NCI-H146 treated with DMSO at 0.1 percent for 48 hours (cell line): Measurements from ENCODE around the gene PROSER3.
A peak's percentile ranks its signal among the peaks of the same experiment; 100 is the strongest.
"Not testable (repeated sequence)": the region's sequence is repeated elsewhere in the genome, so short reads cannot be mapped to it uniquely, and the experiment has no call there.

Experiments
- DNase-seq: peaks from one replicate; lab custom pipeline; 2025; ENCODE audit not compliant: unreplicated experiment; lab: John Stamatoyannopoulos, UW

PROSER3 gene

GRCh38 chr19:35789978-35790944 is 32.3 kb downstream of the PROSER3 start:
- no peak for DNase-seq

GRCh38 chr19:35790981-35791813 is 33.2 kb downstream of the PROSER3 start:
- peak; percentile 21 for DNase-seq

- DNase-seq = no peak
Observed at GRCh38 chr19:35791814-35792279, 33.9 kb downstream of the PROSER3 start.

- DNase-seq = no peak
Observed at GRCh38 chr19:35792312-35792711, 34.3 kb downstream of the PROSER3 start.

GRCh38 chr19:35792888-35793287 is 34.9 kb downstream of the PROSER3 start:
- no peak for DNase-seq

GRCh38 chr19:35793381-35794165 is 35.6 kb downstream of the PROSER3 start:
- no peak for DNase-seq

- not testable (repeated sequence) for DNase-seq
Observed at GRCh38 chr19:35795564-35795963, 37.6 kb downstream of the PROSER3 start.

GRCh38 chr19:35796645-35797542 is 38.9 kb downstream of the PROSER3 start:
- DNase-seq = no peak

- DNase-seq = no peak
Observed at GRCh38 chr19:35797663-35798062, 39.7 kb downstream of the PROSER3 start.

- DNase-seq = no peak
Observed at GRCh38 chr19:35801828-35802227, 43.9 kb downstream of the PROSER3 start.

GRCh38 chr19:35805526-35806102 is 47.6 kb downstream of the PROSER3 start:
- peak; percentile 9 for DNase-seq

- DNase-seq = no peak
Observed at GRCh38 chr19:35806597-35806996, 48.6 kb downstream of the PROSER3 start.

GRCh38 chr19:35807633-35808032 is 49.7 kb downstream of the PROSER3 start:
- DNase-seq = no peak

GRCh38 chr19:35811317-35812219 is 53.6 kb downstream of the PROSER3 start:
- DNase-seq = no peak

- no peak for DNase-seq
Observed at GRCh38 chr19:35812220-35813042, 54.5 kb downstream of the PROSER3 start, which contains the start of gene PRODH2. PRODH2 (minus strand) TSS chr19:35812845; CDS start chr19:35812805, 40 bp downstream.

GRCh38 chr19:35813043-35813890 is 55.3 kb downstream of the PROSER3 start:
- no peak for DNase-seq

GRCh38 chr19:35816262-35816661 is 58.3 kb downstream of the PROSER3 start:
- DNase-seq = peak; percentile 19
